HEK293 (cell line): ENCODE data around the gene HMOX1.
A peak's percentile ranks its signal among the peaks of the same experiment; 100 is the strongest.

ENCODE experiments used
- CTCF ChIA-PET: fragments of 350-600 bp; formaldehyde crosslinking; extraction: SDS; loops from one replicate; lab custom pipeline; 2021; ENCODE audit warnings: antibody characterized with exemption; lab: Yijun Ruan, JAX
- POLR2A ChIA-PET: fragments of 300-600 bp; formaldehyde crosslinking; extraction: SDS; loops from one replicate; lab custom pipeline; 2020; ENCODE audit warnings: antibody characterized with exemption, inconsistent platforms; lab: Yijun Ruan, JAX
- H3K27ac ChIP-seq: fragments of 200-500 bp; sonication (Bioruptor generic); 2 replicates; pipeline ENCODE4 v1.5.1; 2014; ENCODE audit warnings: low read depth, low read length, control low read depth, inconsistent platforms; ENCODE audit errors: extremely low read depth
- H3K36me3 ChIP-seq, 2 experiments: fragments of 200-500 bp in 1 of 2; sonication (Bioruptor generic) in 1 of 2; 1 replicate in 1 of 2; 2 replicates in 1 of 2; pipeline ENCODE4 v1.5.1; 2014 to 2017; ENCODE audit warnings: inconsistent platforms in 2 of 2, low read length in 2 of 2; ENCODE audit not compliant: control insufficient read depth in 2 of 2, insufficient read depth in 1 of 2
- H3K4me1 ChIP-seq: fragments of 200-500 bp; sonication (Bioruptor generic); 2 replicates; pipeline ENCODE4 v1.5.1; 2014; ENCODE audit warnings: mild to moderate bottlenecking, low read length, inconsistent platforms; ENCODE audit not compliant: control insufficient read depth, insufficient read depth
- H3K4me3 ChIP-seq: 2 replicates; pipeline ENCODE4 v1.5.1; 2011; ENCODE audit warnings: low read depth, mild to moderate bottlenecking, control low read depth, low read length, moderate library complexity
- H3K9me3 ChIP-seq: fragments of 200-500 bp; sonication (Bioruptor generic); 2 replicates; pipeline ENCODE4 v1.5.1; 2014; ENCODE audit warnings: low read depth, low read length, inconsistent platforms; ENCODE audit not compliant: control insufficient read depth, insufficient read depth
- BCL11A ChIP-seq: fragments of 450-650 bp; formaldehyde crosslinking; IDR thresholded peaks from 2 replicates; pipeline ENCODE4 v1.5.1; 2016; ENCODE audit warnings: low read depth, missing biosample characterization, missing genetic modification characterization
- FEZF1 ChIP-seq: fragments of 450-650 bp; formaldehyde crosslinking; IDR thresholded peaks from 2 replicates; pipeline ENCODE4 v1.5.1; 2016; ENCODE audit warnings: missing biosample characterization, missing genetic modification characterization
- KLF16 ChIP-seq: fragments of 450-650 bp; formaldehyde crosslinking; IDR thresholded peaks from 2 replicates; pipeline ENCODE4 v1.5.1; 2017; ENCODE audit warnings: missing biosample characterization, missing genetic modification characterization
- KLF7 ChIP-seq: fragments of 450-650 bp; formaldehyde crosslinking; IDR thresholded peaks from 2 replicates; pipeline ENCODE4 v1.5.1; 2016; ENCODE audit warnings: missing biosample characterization, missing genetic modification characterization, borderline replicate concordance
- KLF8 ChIP-seq: fragments of 450-650 bp; formaldehyde crosslinking; IDR thresholded peaks from 2 replicates; pipeline ENCODE4 v1.5.1; 2016; ENCODE audit warnings: missing biosample characterization, missing genetic modification characterization
- PATZ1 ChIP-seq: fragments of 450-650 bp; formaldehyde crosslinking; IDR thresholded peaks from 2 replicates; pipeline ENCODE4 v1.5.1; 2016; ENCODE audit warnings: missing biosample characterization, missing genetic modification characterization
- SP3 ChIP-seq: fragments of 450-650 bp; formaldehyde crosslinking; IDR thresholded peaks from 2 replicates; pipeline ENCODE4 v1.5.1; 2016; ENCODE audit warnings: missing biosample characterization, missing genetic modification characterization
- ZBTB10 ChIP-seq: fragments of 450-650 bp; formaldehyde crosslinking; IDR thresholded peaks from 2 replicates; pipeline ENCODE4 v1.5.1; 2016; ENCODE audit warnings: missing biosample characterization, missing genetic modification characterization
- ZBTB20 ChIP-seq: fragments of 450-650 bp; formaldehyde crosslinking; IDR thresholded peaks from 2 replicates; pipeline ENCODE4 v1.5.1; 2016; ENCODE audit warnings: missing biosample characterization, missing genetic modification characterization
- ZBTB26 ChIP-seq: fragments of 450-650 bp; formaldehyde crosslinking; optimal IDR thresholded peaks from 2 replicates; pipeline ENCODE3; 2016; ENCODE audit warnings: missing biosample characterization, mild to moderate bottlenecking, missing genetic modification characterization
- ZFP37 ChIP-seq: fragments of 450-650 bp; formaldehyde crosslinking; IDR thresholded peaks from 2 replicates; pipeline ENCODE4 v1.5.1; 2016; ENCODE audit warnings: missing biosample characterization, missing genetic modification characterization
- ZNF121 ChIP-seq: fragments of 450-650 bp; formaldehyde crosslinking; IDR thresholded peaks from 2 replicates; pipeline ENCODE4 v1.5.1; 2016; ENCODE audit warnings: missing biosample characterization, missing genetic modification characterization
- ZNF280C ChIP-seq: fragments of 450-650 bp; formaldehyde crosslinking; IDR thresholded peaks from 2 replicates; pipeline ENCODE4 v1.5.1; 2016; ENCODE audit warnings: missing biosample characterization, missing genetic modification characterization
- ZNF37A ChIP-seq: fragments of 450-650 bp; IDR thresholded peaks from 2 replicates; pipeline ENCODE4 v1.5.1; 2018; ENCODE audit warnings: missing biosample characterization, missing genetic modification characterization
- ZNF510 ChIP-seq: fragments of 450-650 bp; formaldehyde crosslinking; IDR thresholded peaks from 2 replicates; pipeline ENCODE4 v1.5.1; 2018; ENCODE audit warnings: mild to moderate bottlenecking, missing genetic modification characterization, missing biosample characterization; ENCODE audit not compliant: insufficient replicate concordance
- ZNF585B ChIP-seq: fragments of 450-650 bp; formaldehyde crosslinking; IDR thresholded peaks from 2 replicates; pipeline ENCODE4 v1.5.1; 2016; ENCODE audit warnings: missing biosample characterization, missing genetic modification characterization
- ZNF621 ChIP-seq: fragments of 450-650 bp; formaldehyde crosslinking; IDR thresholded peaks from 2 replicates; pipeline ENCODE4 v1.5.1; 2017; ENCODE audit warnings: missing biosample characterization, missing genetic modification characterization
- ZNF654 ChIP-seq: fragments of 450-650 bp; formaldehyde crosslinking; IDR thresholded peaks from 2 replicates; pipeline ENCODE4 v1.5.1; 2016; ENCODE audit warnings: low read depth, missing biosample characterization, missing genetic modification characterization
- ZNF747 ChIP-seq: fragments of 450-650 bp; formaldehyde crosslinking; IDR thresholded peaks from 2 replicates; pipeline ENCODE4 v1.5.1; 2016; ENCODE audit warnings: missing biosample characterization, missing genetic modification characterization
- ZSCAN18 ChIP-seq: fragments of 450-650 bp; formaldehyde crosslinking; IDR thresholded peaks from 2 replicates; pipeline ENCODE4 v1.5.1; 2016; ENCODE audit warnings: missing biosample characterization, missing genetic modification characterization
- ZSCAN30 ChIP-seq: fragments of 450-650 bp; IDR thresholded peaks from 2 replicates; pipeline ENCODE4 v1.5.1; 2018; ENCODE audit warnings: missing biosample characterization, mild to moderate bottlenecking, missing genetic modification characterization, moderate library complexity
- ZXDB ChIP-seq: fragments of 450-650 bp; formaldehyde crosslinking; IDR thresholded peaks from 2 replicates; pipeline ENCODE4 v1.5.1; 2016; ENCODE audit warnings: missing biosample characterization, missing genetic modification characterization

HMOX1 gene

GRCh38 chr22:35400501-35400790 lies 19.6 kb downstream of the HMOX1 start:
- peak overlapping the region; percentile 92 for H3K27ac ChIP-seq
- POLR2A ChIA-PET = no interaction called here
- CTCF ChIA-PET = no interaction called here

GRCh38 chr22:35401863-35402262 lies 21.0 kb downstream of the HMOX1 start:
- H3K4me3 ChIP-seq = no peak overlapping the region
- H3K27ac ChIP-seq = no peak overlapping the region
- ChIA-PET POLR2A (interaction anchor here (1.6 to 5.5 kb wide), 2 partner anchors 11 to 51 kb away, joined by 5 to 41 read pairs; no protein-coding TSS in a partner anchor), CTCF (interaction anchor here (1.0 to 1.1 kb wide), 2 partner anchors 28 to 51 kb away, joined by 3 to 5 read pairs; no protein-coding TSS in a partner anchor)
- peaks cover 5% of the 10 kb centered on the region for H3K4me1 ChIP-seq
- peaks cover 35 to 61% of the 10 kb centered on the region in 2 experiments for H3K36me3 ChIP-seq
- H3K9me3 ChIP-seq = no peaks in the 10 kb centered on the region
- no peak for TF ChIP-seq ZSCAN30
- no peak for TF ChIP-seq ZXDB (tag by site-specific recombination)
- TF ChIP-seq ZNF510 (tag by site-specific recombination) = no peak
- TF ChIP-seq KLF8 = no peak
- TF ChIP-seq ZSCAN18 (tag by site-specific recombination) = no peak
- TF ChIP-seq ZBTB26 (tag by site-specific recombination) = no peak
- TF ChIP-seq ZNF747 (tag by site-specific recombination) = no peak
- no peak for TF ChIP-seq ZNF585B (tag by site-specific recombination)
- no peak for TF ChIP-seq ZFP37 (tag by site-specific recombination)
- TF ChIP-seq ZNF654 (tag by site-specific recombination) = no peak
- TF ChIP-seq ZNF621 (tag by site-specific recombination) = no peak
- TF ChIP-seq SP3 = no peak
- no peak for TF ChIP-seq ZBTB20 (tag by site-specific recombination)

More at GRCh38 chr22:35400501-35400790, 19.6 kb downstream of the HMOX1 start:
- TF ChIP-seq PATZ1 (tag by site-specific recombination) (0 out of 2 replicates have a peak, but pooled peaks have one; percentile 11), FEZF1 (tag by site-specific recombination) (no peak), ZBTB10 (tag by site-specific recombination) (0 out of 2 replicates have a peak, but pooled peaks have one; percentile 4), ZNF121 (no peak), KLF7 (tag by site-specific recombination) (no peak), ZNF280C (no peak), BCL11A (tag by site-specific recombination) (no peak), KLF16 (no peak), ZNF37A (tag by site-specific recombination) (no peak)
- peak overlapping the region; percentile 89 for H3K4me3 ChIP-seq
- peaks cover 30 to 46% of the 10 kb centered on the region in 2 experiments for H3K36me3 ChIP-seq
- H3K4me1 ChIP-seq = peaks cover 5% of the 10 kb centered on the region
- H3K9me3 ChIP-seq = no peaks in the 10 kb centered on the region
